ENCODE measurements around the gene FAM221A. TPM values are rescaled to one million over a fixed set of nuclear protein-coding genes. Genes with fewer than 3 reads are reported as not detected.

The FAM221A gene
- total RNA-seq, 2 donors from 2014 or later = 14.3 to 29.7 TPM

DNA sequence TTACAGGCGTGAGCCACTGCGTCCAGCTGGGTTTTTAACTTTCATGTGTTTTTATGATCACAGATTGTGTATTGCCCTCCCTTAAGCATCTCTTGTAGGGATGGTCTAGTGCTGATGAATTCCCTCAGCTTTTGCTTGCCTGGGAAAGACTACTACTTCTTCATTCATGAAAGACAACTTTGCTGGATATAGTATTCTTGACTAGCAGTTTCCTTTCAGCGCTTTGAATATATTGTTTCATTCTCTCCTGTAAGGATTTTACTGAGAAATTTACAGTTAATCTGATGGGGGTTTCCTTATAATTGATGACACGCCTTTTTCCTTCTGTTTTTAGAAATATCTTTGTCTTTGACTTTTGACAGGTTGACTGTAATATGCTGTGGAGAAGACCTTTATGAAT lies 63.2 kb downstream of the FAM221A start:
- no peaks in the 10 kb centered on the region for H3K4me1 ChIP-seq
- H3K4me3 ChIP-seq = no peak overlapping the region
- WGBS, 2 donors = 89 to 92% methylated on average over 4 of the region's 4 CpGs
- no peak overlapping the region for H3K27ac ChIP-seq
- no peak for ATAC-seq
- H3K36me3 ChIP-seq (replicated peaks in 1 of 2; ENCODE audit: insufficient read depth in 1 of 2, low read depth in 2 of 2) = no peaks in the 10 kb centered on the region
- TF ChIP-seq POLR2A (IDR thresholded peaks at IDR 0.05) = no peak
- TF ChIP-seq, protein P1, sequence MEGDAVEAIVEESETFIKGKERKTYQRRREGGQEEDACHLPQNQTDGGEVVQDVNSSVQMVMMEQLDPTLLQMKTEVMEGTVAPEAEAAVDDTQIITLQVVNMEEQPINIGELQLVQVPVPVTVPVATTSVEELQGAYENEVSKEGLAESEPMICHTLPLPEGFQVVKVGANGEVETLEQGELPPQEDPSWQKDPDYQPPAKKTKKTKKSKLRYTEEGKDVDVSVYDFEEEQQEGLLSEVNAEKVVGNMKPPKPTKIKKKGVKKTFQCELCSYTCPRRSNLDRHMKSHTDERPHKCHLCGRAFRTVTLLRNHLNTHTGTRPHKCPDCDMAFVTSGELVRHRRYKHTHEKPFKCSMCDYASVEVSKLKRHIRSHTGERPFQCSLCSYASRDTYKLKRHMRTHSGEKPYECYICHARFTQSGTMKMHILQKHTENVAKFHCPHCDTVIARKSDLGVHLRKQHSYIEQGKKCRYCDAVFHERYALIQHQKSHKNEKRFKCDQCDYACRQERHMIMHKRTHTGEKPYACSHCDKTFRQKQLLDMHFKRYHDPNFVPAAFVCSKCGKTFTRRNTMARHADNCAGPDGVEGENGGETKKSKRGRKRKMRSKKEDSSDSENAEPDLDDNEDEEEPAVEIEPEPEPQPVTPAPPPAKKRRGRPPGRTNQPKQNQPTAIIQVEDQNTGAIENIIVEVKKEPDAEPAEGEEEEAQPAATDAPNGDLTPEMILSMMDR (IDR thresholded peaks at IDR 0.05) = no peak
- H3K27me3 ChIP-seq = no peaks in the 10 kb centered on the region
- no peak for DNase-seq
- peaks cover 0 to 8% (median 0%) of the 10 kb centered on the region in 3 donors for H3K9me3 ChIP-seq
- intact Hi-C loops (cut with DNase I) = no loop called here

DNA sequence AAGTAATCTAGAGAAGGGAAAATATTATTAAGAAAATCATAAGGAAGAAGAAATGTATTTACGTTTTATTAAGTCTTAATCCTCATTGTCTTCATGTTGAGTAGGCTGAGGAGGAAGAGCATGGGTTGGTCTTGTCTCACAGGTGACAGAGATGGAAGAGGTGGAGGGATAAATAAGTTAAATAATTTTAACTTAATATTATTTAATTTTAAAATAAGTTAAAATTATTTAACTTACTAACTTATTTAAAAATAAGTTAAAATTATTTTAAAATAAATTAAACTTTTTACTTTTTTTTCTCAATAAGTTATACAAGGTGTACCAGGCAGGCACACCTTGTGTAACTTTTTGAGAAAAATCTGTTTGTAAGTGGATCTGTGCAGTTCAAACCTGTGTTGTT lies 66.6 kb downstream of the FAM221A start:
- no peak for DNase-seq
- no peak for TF ChIP-seq POLR2A (IDR thresholded peaks at IDR 0.05)
- TF ChIP-seq, protein P1 (IDR thresholded peaks at IDR 0.05) = no peak
- 76% methylated on average over 1 of the region's 1 CpG for WGBS, 2 donors

DNA sequence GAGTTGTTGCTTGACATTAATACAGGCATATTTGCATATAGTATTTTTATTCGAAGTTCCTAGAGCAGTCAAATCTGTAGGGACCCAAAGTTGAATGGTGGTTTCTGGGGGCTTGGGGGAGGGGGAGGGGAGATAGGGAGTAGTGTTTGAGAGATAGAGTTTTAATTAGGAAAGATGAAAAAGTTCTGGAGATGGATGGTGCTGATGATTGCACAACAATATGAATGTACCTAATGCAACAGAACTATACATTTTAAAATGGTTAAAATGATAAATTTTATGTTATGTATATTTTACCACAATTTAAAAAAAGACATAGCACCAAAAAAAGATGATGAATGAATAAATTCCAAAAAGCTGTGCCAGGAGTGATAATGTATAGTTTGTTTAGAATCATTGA lies 71.9 kb downstream of the FAM221A start:
- no peaks in the 10 kb centered on the region for H3K36me3 ChIP-seq (replicated peaks in 1 of 2; ENCODE audit: insufficient read depth in 1 of 2, low read depth in 2 of 2)
- no peaks in the 10 kb centered on the region for H3K27me3 ChIP-seq
- DNase-seq (no peak), ATAC-seq (no peak)
- 57 to 58% methylated on average over 1 of the region's 1 CpG for WGBS, 2 donors
- H3K4me3 ChIP-seq = no peak overlapping the region
- TF ChIP-seq, protein P1 (IDR thresholded peaks at IDR 0.05) = no peak
- TF ChIP-seq POLR2A (IDR thresholded peaks at IDR 0.05) = no peak
- no peaks in the 10 kb centered on the region for H3K4me1 ChIP-seq
- no peaks in the 10 kb centered on the region for H3K9me3 ChIP-seq
- no peak overlapping the region for H3K27ac ChIP-seq
- intact Hi-C loops (cut with DNase I) = no loop called here

More for the DNA sequence above, 66.6 kb downstream of the FAM221A start:
- Histone ChIP-seq H3K9me3 (peaks cover 0 to 8% (median 0%) of the 10 kb centered on the region in 3 donors), H3K36me3 (replicated peaks in 1 of 2; ENCODE audit: insufficient read depth in 1 of 2, low read depth in 2 of 2) (no peaks in the 10 kb centered on the region), H3K27me3 (no peaks in the 10 kb centered on the region), H3K27ac (no peak overlapping the region), H3K4me1 (no peaks in the 10 kb centered on the region), H3K4me3 (no peak overlapping the region)
- no peak for ATAC-seq
- intact Hi-C loops (cut with DNase I) = no loop called here

Small RNA genes within 50 kb of the gene (small RNA-seq; reads per million reads assigned to genes)
- gene AC006026.2 = not detected

Other genes starting within 250 kb of the FAM221A start
- 1 to 10 TPM in 1 of 2 donors, under 1 TPM in 1; 0.33 to 1.3 TPM for gene IGF2BP3, start 209.7 kb upstream of the FAM221A start, total RNA-seq
- 10 to 100 TPM; 26.2 to 35.6 TPM for gene TRA2A, start 148.2 kb upstream of the FAM221A start, total RNA-seq
- 1 to 10 TPM; 5.3 to 8.6 TPM for gene CCDC126, start 82.8 kb upstream of the FAM221A start, total RNA-seq
- 1 to 10 TPM in 1 of 2 donors, not detected in 1; 2.3 TPM for gene STK31, start 30.0 kb downstream of the FAM221A start, total RNA-seq

Data from body of pancreas (tissue), 4 donors.